Inflammatory macrophage (primary cell): ENCODE results near the gene C12orf50.
"Not testable (repeated sequence)": the region's sequence is repeated elsewhere in the genome, so short reads cannot be mapped to it uniquely, and the experiment has no call there.

Source experiments
- DNase-seq, 2 donors: peaks; one replicate each; pipeline ENCODE4 v3.0.0-alpha.2; 2020 to 2022

Gene C12orf50

GRCh38 chr12:87985069-87985675 is 44.0 kb downstream of the C12orf50 start:
- no peak for DNase-seq

DNA sequence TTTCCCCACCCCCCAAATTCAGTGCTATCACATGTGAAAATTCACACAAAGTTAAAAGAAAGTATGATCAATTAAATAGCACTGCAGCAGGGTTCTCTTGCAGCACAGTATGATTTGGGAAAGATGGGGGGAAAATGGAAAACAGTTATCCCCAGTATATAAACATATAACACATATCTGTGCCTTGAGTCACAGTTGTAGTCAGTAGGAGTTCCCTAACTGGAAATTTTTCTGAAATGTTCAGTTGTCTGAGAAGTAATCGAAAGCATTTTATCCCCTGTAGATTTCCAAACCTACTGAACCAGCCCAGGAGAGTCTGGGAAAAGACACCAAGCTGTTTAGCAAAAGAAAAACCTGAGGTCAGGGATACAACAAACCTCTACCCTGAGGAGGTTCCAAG is 47.0 kb downstream of the C12orf50 start:
- no peak for DNase-seq

DNA sequence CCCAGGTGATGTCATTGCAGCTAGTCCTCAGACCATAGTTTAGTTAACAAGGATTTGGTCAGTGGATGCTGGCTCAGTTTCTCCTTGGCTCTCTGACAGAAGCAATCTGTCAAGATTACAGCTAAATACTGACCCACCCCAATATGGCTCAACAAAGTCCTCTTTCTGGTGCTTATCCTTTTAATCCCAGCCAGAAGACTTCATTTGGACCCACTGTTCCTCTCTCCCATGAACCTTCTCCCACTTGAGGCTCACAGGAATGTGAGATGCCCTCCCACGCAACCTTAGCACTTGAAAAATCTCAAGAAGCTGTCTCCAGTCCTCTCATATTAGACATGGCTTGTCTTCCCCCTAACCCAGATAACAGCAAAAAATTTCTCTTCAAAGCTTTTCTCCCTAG is 47.7 kb downstream of the C12orf50 start:
- no peak for DNase-seq

DNA sequence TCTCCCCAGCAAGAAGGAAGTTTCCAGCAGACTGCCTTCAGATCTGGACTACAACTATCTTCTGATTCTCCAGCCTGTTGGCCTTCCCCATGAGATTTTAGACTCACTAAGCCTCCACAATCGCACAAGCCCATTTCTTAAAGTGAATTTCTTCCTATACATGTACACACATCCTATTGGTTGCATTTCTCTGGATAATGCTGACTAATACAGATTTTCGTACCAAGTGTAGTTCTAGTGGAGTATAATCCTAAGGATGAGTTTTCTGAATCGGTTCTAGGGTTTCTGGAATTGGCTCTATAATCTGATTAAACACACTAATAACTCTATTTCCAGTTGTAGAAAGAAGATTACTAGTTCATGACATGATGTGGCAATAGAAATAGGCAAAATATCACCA is 53.3 kb downstream of the C12orf50 start:
- DNase-seq: no peak

DNA sequence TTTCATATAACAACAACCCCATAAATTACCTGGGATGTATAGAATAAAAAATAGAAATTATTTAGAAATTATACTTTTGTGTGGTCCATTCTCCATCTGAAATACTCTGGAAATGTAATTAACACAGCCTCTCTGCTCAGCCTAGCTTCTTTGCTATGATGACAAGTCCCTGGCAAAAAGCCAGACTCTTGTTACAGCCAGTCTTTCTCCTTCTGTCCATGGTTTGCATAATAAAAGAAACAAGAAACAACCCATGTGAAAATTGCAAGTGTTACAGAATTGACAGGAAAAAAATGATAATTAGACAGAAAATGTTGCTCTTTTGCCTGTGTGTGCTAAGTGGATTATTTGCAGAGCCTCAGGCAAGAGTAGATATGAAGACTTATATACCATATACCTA is 61.3 kb downstream of the C12orf50 start:
- no peak for DNase-seq

GRCh38 chr12:87960566-87960965 is 68.6 kb downstream of the C12orf50 start:
- no peak for DNase-seq

GRCh38 chr12:87954028-87954427 is 75.2 kb downstream of the C12orf50 start:
- DNase-seq: not testable (repeated sequence)

DNA sequence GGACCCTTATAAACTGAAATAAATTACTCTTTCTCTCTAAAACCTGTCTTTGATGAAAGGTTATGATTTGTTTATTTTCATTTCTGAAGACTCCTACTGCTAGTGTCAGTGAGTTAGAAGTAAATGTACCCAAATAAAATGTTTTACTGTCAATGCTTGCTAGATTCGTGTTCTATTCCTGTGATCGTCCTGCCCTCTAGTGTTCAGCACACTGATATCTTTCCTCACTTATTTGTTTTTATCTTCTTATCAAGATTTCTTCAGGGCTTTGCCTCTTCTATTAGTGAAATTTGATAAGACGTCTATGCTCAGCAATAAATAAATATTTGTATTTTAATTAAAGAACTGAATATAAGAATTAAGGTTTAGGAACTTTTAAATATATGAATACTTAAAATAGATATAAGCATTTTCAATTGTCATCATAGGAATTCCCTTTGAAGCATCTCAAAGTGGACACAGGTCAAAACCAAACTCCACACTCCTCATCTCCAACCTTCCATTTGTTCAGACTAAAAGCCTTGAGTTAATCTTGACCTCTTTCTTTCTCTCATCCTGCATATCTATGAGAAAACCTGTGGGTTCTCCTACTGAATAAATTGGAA is 75.8 kb downstream of the C12orf50 start:
- DNase-seq: no peak

GRCh38 chr12:87952850-87953249 is 76.4 kb downstream of the C12orf50 start:
- no peak for DNase-seq

- no peak for DNase-seq
These were observed 77.0 kb downstream of the C12orf50 start for GRCh38 chr12:87952223-87952622.

DNA sequence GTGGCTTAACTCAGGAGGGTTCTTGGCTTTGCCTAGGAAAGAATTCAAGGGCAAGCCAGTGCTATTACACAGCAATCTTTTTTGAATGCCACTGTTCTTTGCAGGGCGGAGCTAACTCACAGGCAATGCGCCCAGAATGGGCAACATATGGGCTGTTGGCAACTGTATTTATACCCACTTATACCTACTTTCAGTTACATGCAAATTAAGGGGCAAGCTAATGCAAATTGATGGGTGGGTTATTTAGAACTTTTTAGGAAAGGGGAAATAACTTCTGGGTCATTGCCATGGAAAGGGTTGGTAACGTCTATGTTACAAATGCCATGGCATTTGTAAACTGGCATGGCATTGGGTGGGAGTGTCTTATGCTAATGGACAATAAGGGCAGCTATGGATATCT is 85.4 kb downstream of the C12orf50 start:
- DNase-seq: no peak

DNA sequence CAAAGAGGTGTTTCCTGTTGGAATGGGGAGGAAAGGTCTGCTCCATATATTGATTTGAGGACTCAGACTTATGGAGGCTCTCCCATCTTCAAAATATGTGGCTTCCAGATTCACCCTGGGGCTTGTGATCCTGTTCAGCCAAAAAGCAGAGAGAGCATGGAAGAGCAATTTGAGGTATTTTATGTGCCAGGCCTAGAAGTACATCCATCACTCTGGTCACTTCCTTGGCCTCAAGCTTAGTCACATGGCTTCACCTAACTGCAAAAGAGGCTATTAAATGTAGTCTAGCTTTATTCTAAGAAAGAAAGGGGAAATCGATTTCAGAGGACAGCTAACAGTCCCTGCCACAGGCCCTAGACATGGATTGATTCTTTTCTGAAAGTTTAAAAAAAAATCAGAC is 86.2 kb downstream of the C12orf50 start:
- no peak for DNase-seq

- no peak for DNase-seq
These were observed 90.0 kb downstream of the C12orf50 start for GRCh38 chr12:87939182-87939581.

- no peak for DNase-seq
These were observed 94.0 kb downstream of the C12orf50 start for GRCh38 chr12:87935216-87935615.

DNA sequence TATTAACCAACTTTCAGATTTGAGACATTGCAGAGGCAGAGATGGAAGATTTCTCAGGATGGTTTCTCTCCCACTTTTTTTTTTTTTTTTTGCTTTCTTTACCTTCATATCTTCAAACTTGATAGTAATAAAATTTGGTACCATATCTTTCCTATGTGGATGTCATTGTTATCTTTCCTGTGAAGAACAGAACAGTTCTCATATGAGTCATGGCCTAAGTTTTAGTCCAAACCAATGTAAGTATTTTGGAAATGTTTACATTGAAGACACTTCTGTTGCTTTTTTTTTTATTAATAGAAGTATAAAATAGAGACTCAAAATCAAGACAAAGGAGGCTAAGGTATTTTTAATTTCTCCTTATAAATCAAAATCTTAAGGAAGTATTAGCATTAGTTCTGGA is 95.2 kb downstream of the C12orf50 start:
- DNase-seq: no peak

DNA sequence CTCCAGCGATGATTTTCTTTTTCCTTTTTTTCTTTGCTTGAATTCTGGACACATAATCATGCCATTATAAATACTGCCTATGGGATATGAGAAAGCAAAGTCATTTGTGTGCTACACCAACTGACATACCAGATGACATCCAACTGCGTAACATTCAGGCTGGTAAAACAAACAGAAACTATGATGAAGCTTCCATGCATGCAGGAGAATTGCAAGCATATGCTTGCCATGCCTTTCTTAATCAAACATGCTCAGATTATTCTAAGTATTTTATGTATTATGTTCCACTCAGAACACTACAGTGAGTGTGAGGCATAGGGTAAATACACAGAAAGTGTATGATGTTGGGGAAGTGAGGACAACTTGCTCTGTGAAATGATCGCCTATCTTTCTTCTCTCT is 97.4 kb downstream of the C12orf50 start:
- DNase-seq: no peak

- DNase-seq: no peak
These were observed 98.6 kb downstream of the C12orf50 start for GRCh38 chr12:87930627-87931026.
